ENCODE measurements around the gene FXYD5. TPM values are rescaled to one million over a fixed set of nuclear protein-coding genes. Genes with fewer than 3 reads are reported as not detected.

The FXYD5 gene
- total and polyA plus RNA-seq, 12 donors = 13.9 to 67.4 (median 19.3) TPM

DNA sequence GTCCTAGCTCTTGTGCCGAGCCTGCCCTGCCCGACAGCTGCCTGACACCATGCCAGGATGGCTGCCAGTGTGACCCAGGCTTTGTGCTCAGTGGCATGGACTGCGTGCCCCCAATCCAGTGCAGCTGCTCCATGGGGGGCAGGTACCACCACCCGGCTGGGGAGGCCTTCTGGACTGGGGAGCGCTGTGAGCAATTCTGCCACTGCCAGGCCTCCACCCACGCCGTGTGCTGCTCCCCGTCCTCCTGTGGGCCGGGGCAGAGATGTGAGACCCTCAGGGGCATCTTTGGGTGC lies 48.3 kb upstream of the FXYD5 start:
- Histone ChIP-seq H3K4me3 (no peak overlapping the region), H3K27me3 (peaks cover 0 to 3% (median 0%) of the 10 kb centered on the region in 7 donors), H3K27ac (no peak overlapping the region), H3K9me3 (no peaks in the 10 kb centered on the region), H3K36me3 (no peaks in the 10 kb centered on the region), H3K4me1 (peaks cover 0 to 4% (median 0%) of the 10 kb centered on the region in 9 donors)
- no peak for ATAC-seq
- WGBS, 2 donors = 89 to 91% methylated on average over 9 of the region's 9 CpGs
- TF ChIP-seq, protein P1, sequence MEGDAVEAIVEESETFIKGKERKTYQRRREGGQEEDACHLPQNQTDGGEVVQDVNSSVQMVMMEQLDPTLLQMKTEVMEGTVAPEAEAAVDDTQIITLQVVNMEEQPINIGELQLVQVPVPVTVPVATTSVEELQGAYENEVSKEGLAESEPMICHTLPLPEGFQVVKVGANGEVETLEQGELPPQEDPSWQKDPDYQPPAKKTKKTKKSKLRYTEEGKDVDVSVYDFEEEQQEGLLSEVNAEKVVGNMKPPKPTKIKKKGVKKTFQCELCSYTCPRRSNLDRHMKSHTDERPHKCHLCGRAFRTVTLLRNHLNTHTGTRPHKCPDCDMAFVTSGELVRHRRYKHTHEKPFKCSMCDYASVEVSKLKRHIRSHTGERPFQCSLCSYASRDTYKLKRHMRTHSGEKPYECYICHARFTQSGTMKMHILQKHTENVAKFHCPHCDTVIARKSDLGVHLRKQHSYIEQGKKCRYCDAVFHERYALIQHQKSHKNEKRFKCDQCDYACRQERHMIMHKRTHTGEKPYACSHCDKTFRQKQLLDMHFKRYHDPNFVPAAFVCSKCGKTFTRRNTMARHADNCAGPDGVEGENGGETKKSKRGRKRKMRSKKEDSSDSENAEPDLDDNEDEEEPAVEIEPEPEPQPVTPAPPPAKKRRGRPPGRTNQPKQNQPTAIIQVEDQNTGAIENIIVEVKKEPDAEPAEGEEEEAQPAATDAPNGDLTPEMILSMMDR (IDR thresholded peaks at IDR 0.05) = no peak
- intact Hi-C loops (cut with DNase I) = no loop called here
- DNase-seq = no peak

DNA sequence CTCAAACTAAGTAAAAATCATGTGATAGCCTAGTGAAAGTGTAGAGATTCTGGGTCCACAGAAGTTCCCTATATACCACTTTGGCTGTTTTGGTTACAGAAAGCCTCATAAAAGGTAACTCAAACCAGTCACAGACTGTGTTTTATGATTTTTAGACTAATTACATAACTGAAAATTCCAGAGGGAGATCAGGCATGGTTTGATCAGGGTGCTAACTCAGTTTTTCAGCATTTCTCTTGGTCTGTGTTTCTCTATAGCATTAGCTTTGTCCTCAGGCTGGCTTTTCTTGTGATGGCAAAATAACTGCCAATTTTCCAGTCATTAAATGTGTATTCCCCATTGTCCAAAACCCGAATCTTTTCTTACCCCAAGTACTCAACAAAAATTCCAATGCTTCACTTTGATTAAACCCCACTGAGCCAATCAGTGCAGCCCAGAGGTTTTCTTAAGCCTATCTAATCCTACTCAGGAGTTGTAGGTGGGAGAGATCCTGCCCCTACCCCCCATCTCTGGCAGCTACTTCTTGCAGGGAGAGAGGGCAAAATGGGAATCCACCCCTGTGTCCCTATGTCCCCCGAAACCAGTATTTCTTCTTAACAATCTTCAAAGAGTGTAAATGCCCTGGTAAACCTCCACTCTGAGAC lies 47.5 kb upstream of the FXYD5 start:
- Histone ChIP-seq H3K36me3 (no peaks in the 10 kb centered on the region), H3K9me3 (no peaks in the 10 kb centered on the region), H3K4me1 (peaks cover 0 to 4% (median 0%) of the 10 kb centered on the region in 9 donors), H3K27me3 (peaks cover 0 to 3% (median 0%) of the 10 kb centered on the region in 7 donors), H3K4me3 (no peak overlapping the region), H3K27ac (no peak overlapping the region)
- WGBS, 2 donors = 48% methylated on average over 2 of the region's 2 CpGs
- TF ChIP-seq, protein P1 (IDR thresholded peaks at IDR 0.05) = no peak
- intact Hi-C loops (cut with DNase I) = no loop called here
- ATAC-seq (no peak), DNase-seq (no peak)

DNA sequence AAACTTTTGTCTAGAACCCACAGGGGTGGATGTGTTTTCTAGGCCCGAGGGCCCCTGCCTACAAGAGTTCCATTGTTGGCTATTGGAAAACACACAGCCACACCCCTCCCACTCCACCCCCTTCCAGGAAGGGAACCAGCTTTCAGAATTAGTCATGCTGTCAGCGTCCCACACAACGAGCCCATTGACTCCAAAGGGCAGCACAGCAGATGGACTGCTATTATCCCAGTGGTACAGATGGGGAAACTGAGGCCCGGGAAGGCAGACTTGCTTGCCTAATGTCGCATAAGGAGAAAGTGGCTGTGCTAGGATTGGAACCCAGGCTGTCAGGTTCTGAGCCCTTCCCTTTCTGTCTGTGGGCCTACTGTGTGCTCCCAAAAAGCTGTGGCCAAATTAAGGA lies 47.0 kb upstream of the FXYD5 start:
- TF ChIP-seq, protein P1 (IDR thresholded peaks at IDR 0.05) = no peak
- DNase-seq (no peak), ATAC-seq (peak in 4 of 8 donors; percentile 33 to 61 (median 38))
- Histone ChIP-seq H3K9me3 (no peaks in the 10 kb centered on the region), H3K4me1 (peaks cover 0 to 4% (median 0%) of the 10 kb centered on the region in 9 donors), H3K36me3 (no peaks in the 10 kb centered on the region), H3K27ac (no peak overlapping the region), H3K4me3 (no peak overlapping the region), H3K27me3 (peaks cover 0 to 3% (median 0%) of the 10 kb centered on the region in 7 donors)
- intact Hi-C loops (cut with DNase I) = no loop called here
- 31 to 41% methylated on average over 5 of the region's 5 CpGs for WGBS, 2 donors

DNA sequence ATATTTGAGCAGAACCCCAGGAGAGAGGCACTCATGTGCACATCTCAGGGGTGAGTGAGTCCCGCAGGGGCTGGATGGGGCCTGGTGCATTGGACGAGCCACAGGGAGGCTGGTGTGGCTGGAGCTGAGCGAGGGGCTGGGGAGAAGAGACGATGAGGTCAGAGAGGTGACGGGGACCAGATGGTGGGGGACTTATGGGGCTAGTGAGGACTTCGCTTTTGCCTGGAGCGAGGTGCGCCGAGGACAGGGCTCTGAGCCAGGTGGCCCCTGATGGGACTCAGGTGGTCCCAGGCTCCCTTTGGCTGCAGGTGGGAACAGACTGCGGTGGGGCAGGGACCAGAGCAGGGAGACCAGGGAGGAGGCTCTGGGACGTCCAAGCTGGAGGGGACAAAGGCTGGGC lies 45.8 kb upstream of the FXYD5 start:
- DNase-seq (no peak), ATAC-seq (no peak)
- no peaks in the 10 kb centered on the region for H3K36me3 ChIP-seq
- intact Hi-C loops (cut with DNase I) = no loop called here
- TF ChIP-seq, protein P1 (IDR thresholded peaks at IDR 0.05) = no peak
- peaks cover 0 to 4% (median 0%) of the 10 kb centered on the region in 9 donors for H3K4me1 ChIP-seq
- H3K27ac ChIP-seq = no peak overlapping the region
- 84 to 86% methylated on average over 11 of the region's 11 CpGs for WGBS, 2 donors
- H3K4me3 ChIP-seq = no peak overlapping the region
- no peaks in the 10 kb centered on the region for H3K9me3 ChIP-seq
- H3K27me3 ChIP-seq = peaks cover 0 to 3% (median 0%) of the 10 kb centered on the region in 7 donors
